NCI-H1048 (cell line): ENCODE measurements around the gene NRAP.

Experiments
- DNase-seq: peaks from one replicate; lab custom pipeline; 2025; lab: John Stamatoyannopoulos, UW

The NRAP gene

GRCh38 chr10:113609704-113610108 is 54.1 kb downstream of the NRAP start:
- no peak for DNase-seq

GRCh38 chr10:113605268-113605978 is 58.4 kb downstream of the NRAP start:
- DNase-seq, result no peak

- no peak for DNase-seq
Observed at GRCh38 chr10:113604572-113604971, 59.3 kb downstream of the NRAP start.

- DNase-seq, result no peak
Observed at GRCh38 chr10:113603057-113603777, 60.6 kb downstream of the NRAP start.

- no peak for DNase-seq
Observed at GRCh38 chr10:113600569-113600968, 63.3 kb downstream of the NRAP start.

GRCh38 chr10:113594652-113595051 is 69.2 kb downstream of the NRAP start:
- no peak for DNase-seq

- DNase-seq, result no peak
Observed at GRCh38 chr10:113592380-113592779, 71.5 kb downstream of the NRAP start.

- no peak for DNase-seq
Observed at GRCh38 chr10:113590581-113590980, 73.3 kb downstream of the NRAP start.

GRCh38 chr10:113589201-113589770 is 74.6 kb downstream of the NRAP start:
- DNase-seq, result no peak

- no peak for DNase-seq
Observed at GRCh38 chr10:113585949-113586348, 77.9 kb downstream of the NRAP start.

- no peak for DNase-seq
Observed at GRCh38 chr10:113583571-113583970, 80.3 kb downstream of the NRAP start.

GRCh38 chr10:113581092-113581491 is 82.7 kb downstream of the NRAP start:
- DNase-seq, result no peak

GRCh38 chr10:113578773-113579172 is 85.1 kb downstream of the NRAP start:
- DNase-seq, result no peak

- DNase-seq, result no peak
Observed at GRCh38 chr10:113576852-113577251, 87.0 kb downstream of the NRAP start.

- DNase-seq, result no peak
Observed at GRCh38 chr10:113573368-113573767, 90.5 kb downstream of the NRAP start.

GRCh38 chr10:113572520-113573290 is 91.1 kb downstream of the NRAP start:
- DNase-seq, result no peak

- DNase-seq, result no peak
Observed at GRCh38 chr10:113569576-113569975, 94.3 kb downstream of the NRAP start.

GRCh38 chr10:113566888-113567287 is 97.0 kb downstream of the NRAP start:
- DNase-seq, result no peak

GRCh38 chr10:113565364-113565763 is 98.5 kb downstream of the NRAP start:
- no peak for DNase-seq

GRCh38 chr10:113563306-113564088 is 100.3 kb downstream of the NRAP start:
- peak; percentile 59 for DNase-seq

- DNase-seq, result no peak
Observed at GRCh38 chr10:113562704-113563103, 101.1 kb downstream of the NRAP start.

- no peak for DNase-seq
Observed at GRCh38 chr10:113562069-113562468, 101.8 kb downstream of the NRAP start.
